ENCODE measurements around the gene RSBN1L.

RSBN1L gene

GRCh38 chr7:77791956-77792355 lies 95.7 kb downstream of the RSBN1L start:
- no peak overlapping the region for H2AFZ ChIP-seq (ENCODE audit: low read length)
- H3K4me3 ChIP-seq (ENCODE audit: low read length in 2 of 2), result no peak overlapping the region
- H3K4ac ChIP-seq (ENCODE audit: low read length), result no peak overlapping the region
- H3K23ac ChIP-seq (ENCODE audit: low read depth, low read length, poor library complexity), result no peak overlapping the region
- H4K91ac ChIP-seq (ENCODE audit: low read depth, low read length, poor library complexity), result no peak overlapping the region
- no peak for DNase-seq (ENCODE audit: low spot score)
- H2AK5ac ChIP-seq (ENCODE audit: low read depth, low read length), result no peak overlapping the region
- no peak overlapping the region for H2BK15ac ChIP-seq (ENCODE audit: low read length)
- H3K79me1 ChIP-seq (ENCODE audit: low read depth, low read length), result no peaks in the 10 kb centered on the region
- H3K9ac ChIP-seq (ENCODE audit: low read depth, low read length, poor library complexity), result no peak overlapping the region
- H2BK5ac ChIP-seq (ENCODE audit: low read length), result no peak overlapping the region
- H2BK12ac ChIP-seq (ENCODE audit: low read length), result no peak overlapping the region
- H3K36me3 ChIP-seq (replicated peaks in 1 of 2; ENCODE audit: control insufficient read depth in 2 of 2, insufficient read depth in 2 of 2, low read length in 2 of 2), result peaks cover 2 to 34% of the 10 kb centered on the region in 2 donors
- H3K4me1 ChIP-seq (ENCODE audit: control insufficient read depth in 2 of 2, insufficient read depth in 1 of 2, low read depth in 1 of 2, low read length in 2 of 2), result peaks cover 0 to 5% of the 10 kb centered on the region in 2 donors
- H3K4me2 ChIP-seq (ENCODE audit: insufficient read depth, low read length, poor library complexity, severe bottlenecking), result no peak overlapping the region
- H3K9me3 ChIP-seq (replicated peaks in 1 of 2; ENCODE audit: control insufficient read depth in 2 of 2, insufficient read depth in 1 of 2, low read depth in 1 of 2, low read length in 2 of 2), result no peaks in the 10 kb centered on the region
- no CpG with 5 or more reads among the region's 2 CpGs for WGBS, 2 donors (ENCODE audit: extremely low coverage in 2 of 2, insufficient read length in 2 of 2, insufficient replicate concordance in 1 of 2)
- H3K27me3 ChIP-seq (ENCODE audit: control insufficient read depth in 3 of 3, insufficient read depth in 3 of 3, low read depth in 1 of 3, low read length in 3 of 3), result no peaks in the 10 kb centered on the region
- no peak overlapping the region for H3K18ac ChIP-seq (ENCODE audit: low read length)
- H4K8ac ChIP-seq (ENCODE audit: low read depth, low read length), result no peak overlapping the region
- H3K14ac ChIP-seq (ENCODE audit: low read length), result no peak overlapping the region
- H2BK120ac ChIP-seq (ENCODE audit: low read depth, low read length), result no peak overlapping the region
- H3K27ac ChIP-seq (replicated peaks; ENCODE audit: low read length), result no peak overlapping the region

- H3K9me3 ChIP-seq (replicated peaks in 1 of 2; ENCODE audit: control insufficient read depth in 2 of 2, insufficient read depth in 1 of 2, low read depth in 1 of 2, low read length in 2 of 2), result no peaks in the 10 kb centered on the region
- H3K79me1 ChIP-seq (ENCODE audit: low read depth, low read length), result peaks cover 4% of the 10 kb centered on the region
- H4K8ac ChIP-seq (ENCODE audit: low read depth, low read length), result no peak overlapping the region
- H3K27ac ChIP-seq (replicated peaks; ENCODE audit: low read length), result no peak overlapping the region
- DNase-seq (ENCODE audit: low spot score), result no peak
- peaks cover 2 to 34% of the 10 kb centered on the region in 2 donors for H3K36me3 ChIP-seq (replicated peaks in 1 of 2; ENCODE audit: control insufficient read depth in 2 of 2, insufficient read depth in 2 of 2, low read length in 2 of 2)
- no peak overlapping the region for H2BK15ac ChIP-seq (ENCODE audit: low read length)
- no peak overlapping the region for H2BK5ac ChIP-seq (ENCODE audit: low read length)
- WGBS, 2 donors (ENCODE audit: extremely low coverage in 2 of 2, insufficient read length in 2 of 2, insufficient replicate concordance in 1 of 2), result no CpG with 5 or more reads among the region's 4 CpGs
- H3K4me2 ChIP-seq (ENCODE audit: insufficient read depth, low read length, poor library complexity, severe bottlenecking), result no peak overlapping the region
- H4K91ac ChIP-seq (ENCODE audit: low read depth, low read length, poor library complexity), result no peak overlapping the region
- no peak overlapping the region for H3K18ac ChIP-seq (ENCODE audit: low read length)
- no peak overlapping the region for H2BK120ac ChIP-seq (ENCODE audit: low read depth, low read length)
- H3K4me1 ChIP-seq (ENCODE audit: control insufficient read depth in 2 of 2, insufficient read depth in 1 of 2, low read depth in 1 of 2, low read length in 2 of 2), result peaks cover 3 to 13% of the 10 kb centered on the region in 2 donors
- no peak overlapping the region for H2BK12ac ChIP-seq (ENCODE audit: low read length)
- H3K9ac ChIP-seq (ENCODE audit: low read depth, low read length, poor library complexity), result no peak overlapping the region
- no peak overlapping the region for H2AK5ac ChIP-seq (ENCODE audit: low read depth, low read length)
- no peak overlapping the region for H3K14ac ChIP-seq (ENCODE audit: low read length)
- H2AFZ ChIP-seq (ENCODE audit: low read length), result no peak overlapping the region
- H3K23ac ChIP-seq (ENCODE audit: low read depth, low read length, poor library complexity), result no peak overlapping the region
- no peak overlapping the region for H3K4ac ChIP-seq (ENCODE audit: low read length)
- H3K27me3 ChIP-seq (ENCODE audit: control insufficient read depth in 3 of 3, insufficient read depth in 3 of 3, low read depth in 1 of 3, low read length in 3 of 3), result no peaks in the 10 kb centered on the region
- H3K4me3 ChIP-seq (ENCODE audit: low read length in 2 of 2), result no peak overlapping the region
Observed at GRCh38 chr7:77794000-77794399, 97.7 kb downstream of the RSBN1L start.

- peaks cover 5 to 13% of the 10 kb centered on the region in 2 donors for H3K4me1 ChIP-seq (ENCODE audit: control insufficient read depth in 2 of 2, insufficient read depth in 1 of 2, low read depth in 1 of 2, low read length in 2 of 2)
- H2BK120ac ChIP-seq (ENCODE audit: low read depth, low read length), result no peak overlapping the region
- H3K36me3 ChIP-seq (replicated peaks in 1 of 2; ENCODE audit: control insufficient read depth in 2 of 2, insufficient read depth in 2 of 2, low read length in 2 of 2), result peaks cover 2 to 34% of the 10 kb centered on the region in 2 donors
- H2BK5ac ChIP-seq (ENCODE audit: low read length), result no peak overlapping the region
- no peak overlapping the region for H3K23ac ChIP-seq (ENCODE audit: low read depth, low read length, poor library complexity)
- H2AK5ac ChIP-seq (ENCODE audit: low read depth, low read length), result no peak overlapping the region
- H3K4ac ChIP-seq (ENCODE audit: low read length), result no peak overlapping the region
- no peak overlapping the region for H4K8ac ChIP-seq (ENCODE audit: low read depth, low read length)
- H3K27me3 ChIP-seq (ENCODE audit: control insufficient read depth in 3 of 3, insufficient read depth in 3 of 3, low read depth in 1 of 3, low read length in 3 of 3), result no peaks in the 10 kb centered on the region
- no peaks in the 10 kb centered on the region for H3K9me3 ChIP-seq (replicated peaks in 1 of 2; ENCODE audit: control insufficient read depth in 2 of 2, insufficient read depth in 1 of 2, low read depth in 1 of 2, low read length in 2 of 2)
- no peak overlapping the region for H2BK15ac ChIP-seq (ENCODE audit: low read length)
- no peak for DNase-seq (ENCODE audit: low spot score)
- no peak overlapping the region for H3K4me2 ChIP-seq (ENCODE audit: insufficient read depth, low read length, poor library complexity, severe bottlenecking)
- H3K4me3 ChIP-seq (ENCODE audit: low read length in 2 of 2), result no peak overlapping the region
- peaks cover 4% of the 10 kb centered on the region for H3K79me1 ChIP-seq (ENCODE audit: low read depth, low read length)
- H3K27ac ChIP-seq (replicated peaks; ENCODE audit: low read length), result no peak overlapping the region
- no peak overlapping the region for H2AFZ ChIP-seq (ENCODE audit: low read length)
- H3K18ac ChIP-seq (ENCODE audit: low read length), result no peak overlapping the region
- H3K9ac ChIP-seq (ENCODE audit: low read depth, low read length, poor library complexity), result no peak overlapping the region
- WGBS, 2 donors (ENCODE audit: extremely low coverage in 2 of 2, insufficient read length in 2 of 2, insufficient replicate concordance in 1 of 2), result no CpG with 5 or more reads among the region's 3 CpGs
- no peak overlapping the region for H4K91ac ChIP-seq (ENCODE audit: low read depth, low read length, poor library complexity)
- no peak overlapping the region for H2BK12ac ChIP-seq (ENCODE audit: low read length)
- H3K14ac ChIP-seq (ENCODE audit: low read length), result no peak overlapping the region
Observed at GRCh38 chr7:77796109-77796508, 99.8 kb downstream of the RSBN1L start.

- Histone ChIP-seq H2BK120ac (ENCODE audit: low read depth, low read length) (no peak overlapping the region), H3K27me3 (ENCODE audit: control insufficient read depth in 3 of 3, insufficient read depth in 3 of 3, low read depth in 1 of 3, low read length in 3 of 3) (no peaks in the 10 kb centered on the region), H3K27ac (replicated peaks; ENCODE audit: low read length) (no peak overlapping the region), H3K23ac (ENCODE audit: low read depth, low read length, poor library complexity) (no peak overlapping the region), H3K36me3 (replicated peaks in 1 of 2; ENCODE audit: control insufficient read depth in 2 of 2, insufficient read depth in 2 of 2, low read length in 2 of 2) (peaks cover 2 to 34% of the 10 kb centered on the region in 2 donors), H3K4me2 (ENCODE audit: insufficient read depth, low read length, poor library complexity, severe bottlenecking) (peak overlapping the region; percentile 51), H2BK15ac (ENCODE audit: low read length) (no peak overlapping the region), H4K8ac (ENCODE audit: low read depth, low read length) (no peak overlapping the region), H3K4me1 (ENCODE audit: control insufficient read depth in 2 of 2, insufficient read depth in 1 of 2, low read depth in 1 of 2, low read length in 2 of 2) (peaks cover 5 to 13% of the 10 kb centered on the region in 2 donors), H3K18ac (ENCODE audit: low read length) (no peak overlapping the region), H3K79me1 (ENCODE audit: low read depth, low read length) (peaks cover 4% of the 10 kb centered on the region), H3K4ac (ENCODE audit: low read length) (no peak overlapping the region), H2BK12ac (ENCODE audit: low read length) (no peak overlapping the region), H3K14ac (ENCODE audit: low read length) (no peak overlapping the region), H3K9ac (ENCODE audit: low read depth, low read length, poor library complexity) (no peak overlapping the region), H3K4me3 (ENCODE audit: low read length in 2 of 2) (peak overlapping the region in 1 of 2 donors; percentile 88), H3K9me3 (replicated peaks in 1 of 2; ENCODE audit: control insufficient read depth in 2 of 2, insufficient read depth in 1 of 2, low read depth in 1 of 2, low read length in 2 of 2) (no peaks in the 10 kb centered on the region), H2BK5ac (ENCODE audit: low read length) (no peak overlapping the region), H4K91ac (ENCODE audit: low read depth, low read length, poor library complexity) (no peak overlapping the region), H2AK5ac (ENCODE audit: low read depth, low read length) (no peak overlapping the region), H2AFZ (ENCODE audit: low read length) (no peak overlapping the region)
- no peak for DNase-seq (ENCODE audit: low spot score)
- no CpG with 5 or more reads among the region's 5 CpGs for WGBS, 2 donors (ENCODE audit: extremely low coverage in 2 of 2, insufficient read length in 2 of 2, insufficient replicate concordance in 1 of 2)
Observed at GRCh38 chr7:77796960-77797359, 100.7 kb downstream of the RSBN1L start.

Data from neuronal stem cell (in vitro differentiated cells).